ENCODE data around the gene SULF2.
A peak's percentile ranks its signal among the peaks of the same experiment; 100 is the strongest.
"Not testable (repeated sequence)": the region's sequence is repeated elsewhere in the genome, so short reads cannot be mapped to it uniquely, and the experiment has no call there.

The SULF2 gene

DNA sequence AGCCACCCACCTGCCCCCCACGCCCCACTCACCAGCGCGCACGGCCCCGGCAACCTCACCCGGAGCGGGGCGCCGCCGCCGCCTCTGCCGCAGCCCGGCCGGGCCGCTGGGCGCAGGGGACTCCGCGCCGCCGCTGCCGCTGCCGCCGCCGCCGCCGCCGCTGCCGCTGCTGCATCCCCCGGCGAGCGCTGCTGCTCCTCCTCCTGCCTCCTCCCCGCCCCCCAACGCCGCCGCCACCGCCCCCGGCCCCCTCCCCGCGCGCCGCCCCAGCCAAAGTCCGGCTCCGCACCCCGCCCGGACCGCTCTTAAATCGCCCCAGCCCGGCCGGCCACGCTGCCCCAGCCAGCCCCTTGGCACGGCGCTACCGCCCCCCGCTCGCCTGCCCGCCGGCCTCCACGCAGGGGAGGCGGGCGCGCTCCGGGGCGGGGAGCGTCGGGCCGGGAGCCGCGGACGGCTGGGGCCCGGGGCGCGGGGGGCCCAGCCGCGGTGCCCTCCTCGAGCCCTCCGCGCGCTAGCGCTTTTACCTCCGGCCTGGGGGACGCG, at the start of gene SULF2:
SULF2 (minus strand) TSS at position 171 of the 543 bp plus-strand sequence. CDS start 28,118 bp downstream, outside the sequence.
- DNase-seq: no peak

DNA sequence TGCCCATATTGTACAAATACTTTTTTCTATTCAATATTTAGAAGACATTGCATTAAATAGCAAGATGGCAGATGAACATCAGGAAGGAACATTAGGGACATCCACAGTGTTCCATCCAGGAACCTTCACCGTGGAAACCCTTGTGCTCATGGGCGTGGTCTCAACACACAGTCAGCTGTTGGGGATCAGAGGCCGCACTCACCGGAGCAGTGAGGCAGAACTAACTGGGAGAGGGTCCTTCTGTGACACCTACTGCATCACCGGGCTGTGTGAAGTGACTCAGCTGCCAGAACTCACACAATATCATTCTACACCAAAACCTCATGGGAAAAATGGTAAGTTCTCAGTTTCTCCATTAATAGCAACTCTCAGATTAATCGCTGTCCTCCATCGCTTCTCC, 46.4 kb upstream of the SULF2 start:
- DNase-seq: not testable (repeated sequence)

DNA sequence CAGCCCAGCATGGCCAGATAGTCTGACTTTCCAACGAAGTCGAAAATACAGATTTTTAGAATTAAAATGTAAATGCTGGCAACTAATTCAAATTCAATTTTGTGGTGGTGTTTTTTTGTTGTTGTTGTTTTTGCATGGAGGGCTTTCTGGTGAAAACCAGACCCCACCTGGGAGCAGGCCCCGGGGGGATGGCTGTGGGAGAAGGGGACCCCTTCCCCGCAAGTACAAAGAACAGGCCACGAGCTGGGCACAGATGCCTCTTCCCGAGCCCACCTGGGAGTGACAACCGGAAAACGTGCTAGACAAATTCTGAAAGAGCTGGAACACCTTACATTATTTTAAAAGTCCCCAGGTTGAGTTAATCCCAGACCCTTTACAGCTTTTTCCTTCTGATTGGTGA, 41.4 kb upstream of the SULF2 start:
- DNase-seq: not testable (repeated sequence)

DNA sequence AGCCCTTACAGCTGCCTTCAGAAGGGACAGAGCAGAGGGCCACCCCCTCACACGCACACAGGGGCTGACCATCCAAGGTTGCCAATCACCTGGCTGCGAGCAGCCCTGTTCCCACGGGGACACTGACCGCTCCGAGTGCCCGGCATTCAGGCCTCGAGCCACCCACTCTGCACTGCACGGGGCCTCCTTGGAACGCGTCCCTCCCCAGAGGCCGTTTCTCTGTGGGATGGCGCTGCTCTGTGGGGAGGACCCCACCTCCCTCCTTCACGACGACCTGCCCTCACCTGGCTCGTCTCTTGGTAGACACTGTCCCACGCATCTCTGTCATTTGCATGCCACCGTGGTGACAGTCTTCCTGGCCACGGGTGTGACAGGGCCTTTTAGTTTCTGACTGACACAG, 40.7 kb upstream of the SULF2 start:
- DNase-seq: not testable (repeated sequence)

DNA sequence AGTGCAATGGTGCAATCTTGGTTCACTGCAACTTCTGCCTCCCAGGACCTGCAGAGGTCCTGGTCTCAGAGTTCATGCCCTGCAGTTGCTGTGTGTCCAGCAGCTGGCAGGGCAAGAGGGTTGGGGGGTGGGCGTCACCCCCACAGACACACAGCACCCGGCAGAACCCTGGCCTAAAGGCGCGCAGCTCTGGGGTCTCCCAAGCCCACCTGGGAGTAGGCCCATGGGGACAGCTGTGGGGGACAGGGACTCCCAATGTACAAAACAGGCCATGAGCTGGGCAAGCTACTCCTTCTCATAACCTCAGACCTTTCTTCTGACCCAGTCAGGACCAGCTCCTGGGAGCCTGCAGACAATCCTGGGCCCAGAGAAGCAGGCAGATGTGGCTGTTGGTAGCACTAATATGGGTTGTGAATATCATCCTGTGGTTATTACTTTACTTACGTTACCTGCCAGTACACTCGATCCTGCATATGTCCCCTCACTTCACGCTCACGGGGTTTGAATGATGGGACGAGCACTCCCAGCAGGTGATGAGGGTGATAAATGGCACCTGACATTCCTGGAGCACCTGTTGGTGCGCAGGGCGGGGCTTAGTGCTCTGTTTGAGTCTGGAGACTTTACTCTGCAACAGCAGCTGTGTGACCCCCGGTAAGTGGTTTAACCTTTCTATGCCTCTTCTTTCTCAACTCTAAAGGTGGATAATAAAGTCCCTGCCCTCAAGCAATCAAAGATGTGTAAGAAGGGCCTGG, 39.9 kb upstream of the SULF2 start:
- no peak for DNase-seq

DNA sequence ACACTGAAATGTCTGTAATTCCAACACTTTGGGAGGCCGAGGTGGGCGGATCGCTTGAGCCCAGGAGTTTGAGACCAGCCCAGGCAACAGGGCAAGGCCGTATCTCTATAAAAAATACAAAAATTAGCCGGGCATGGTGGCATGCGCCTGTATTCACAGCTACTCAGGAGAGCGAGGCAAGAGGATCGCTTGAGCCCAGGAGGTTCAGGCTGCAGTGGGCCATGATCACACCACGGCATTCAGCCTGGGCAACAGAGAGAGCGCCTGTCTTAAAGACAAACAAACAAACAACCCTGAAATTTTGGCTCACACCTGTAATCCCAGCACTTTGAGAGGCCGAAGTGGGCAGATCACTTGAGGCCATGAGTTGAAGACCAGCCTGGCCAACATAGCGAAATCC, 38.7 kb upstream of the SULF2 start:
- DNase-seq: not testable (repeated sequence)

DNA sequence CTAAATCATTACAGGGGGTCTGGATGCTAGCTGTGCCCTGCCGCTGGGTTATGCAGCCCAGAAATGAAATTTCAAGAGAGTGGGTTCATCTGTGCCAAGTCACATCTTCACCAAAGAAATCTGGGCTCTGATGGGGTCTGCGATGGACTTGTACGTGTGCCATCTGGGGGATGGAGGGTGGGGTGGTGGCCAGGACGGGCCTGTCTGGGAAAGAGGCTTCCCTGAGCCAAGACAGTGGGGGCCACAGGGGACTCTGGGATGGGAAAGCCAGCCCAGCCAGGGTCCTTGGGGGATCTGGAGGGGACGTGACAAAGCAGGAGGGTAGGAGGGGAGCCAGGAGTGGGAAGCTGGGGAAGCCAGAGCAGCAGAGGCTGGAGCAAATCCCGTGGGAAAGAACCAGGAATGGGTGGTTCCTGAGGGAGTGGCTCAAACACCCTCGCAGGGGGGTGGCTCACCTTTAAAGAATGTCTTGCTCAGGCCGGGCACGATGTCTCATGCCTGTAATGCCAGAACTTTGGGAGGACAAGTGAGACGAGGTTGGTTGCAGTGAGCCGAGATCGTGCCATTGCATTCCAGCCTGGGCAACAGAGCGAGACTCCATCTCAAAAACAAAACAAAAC, 36.3 kb upstream of the SULF2 start:
- DNase-seq: no peak

DNA sequence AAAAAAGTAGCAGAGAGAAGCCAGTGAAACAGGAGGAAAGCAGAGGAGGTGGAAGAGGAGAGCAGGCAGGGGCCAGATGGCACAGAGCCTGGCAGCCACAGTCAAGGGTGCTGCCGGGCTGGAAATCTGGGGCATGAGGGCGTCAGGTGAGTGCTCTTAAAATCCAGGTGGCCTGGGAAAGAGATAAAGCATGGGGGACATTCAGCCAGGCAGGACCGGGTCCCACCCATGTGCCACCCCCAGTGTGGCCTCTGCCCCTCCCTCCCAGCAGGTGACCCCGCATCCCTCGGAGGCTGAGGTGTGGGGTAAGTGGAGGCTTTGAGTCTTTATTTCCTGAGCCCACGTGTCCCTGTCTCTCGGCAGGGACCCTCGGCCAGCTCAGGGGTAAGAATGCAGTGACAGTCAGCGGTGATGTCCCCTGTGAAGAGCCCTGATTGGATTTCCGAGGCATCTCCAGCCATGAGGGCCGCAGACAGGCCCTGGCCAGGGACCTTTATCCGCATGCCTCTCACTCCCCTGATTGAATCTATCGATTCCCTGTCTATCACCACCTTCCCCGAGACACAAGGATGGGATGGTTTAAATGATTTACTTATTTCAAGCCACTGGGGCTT, 33.8 kb upstream of the SULF2 start:
- DNase-seq: no peak

DNA sequence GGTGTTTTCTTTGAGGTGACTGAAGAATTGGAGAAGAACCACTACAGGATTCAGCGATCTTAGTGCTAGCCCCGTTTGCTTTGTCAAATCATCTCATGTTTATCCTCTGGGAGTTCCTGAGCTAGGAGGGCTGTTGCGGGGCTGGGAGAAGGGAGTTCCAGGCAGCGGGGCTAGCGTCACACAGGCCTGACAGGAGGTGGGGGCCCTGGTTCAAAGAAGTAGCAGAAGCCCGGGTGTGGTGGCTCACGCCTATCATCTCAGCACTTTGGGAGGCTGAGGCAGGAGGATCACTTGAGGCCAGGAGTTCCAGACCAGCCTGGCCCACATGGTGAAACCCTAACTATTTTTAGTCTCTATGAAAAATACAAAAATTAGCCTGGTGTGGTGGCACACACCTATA, 33.2 kb upstream of the SULF2 start:
- DNase-seq: no peak

DNA sequence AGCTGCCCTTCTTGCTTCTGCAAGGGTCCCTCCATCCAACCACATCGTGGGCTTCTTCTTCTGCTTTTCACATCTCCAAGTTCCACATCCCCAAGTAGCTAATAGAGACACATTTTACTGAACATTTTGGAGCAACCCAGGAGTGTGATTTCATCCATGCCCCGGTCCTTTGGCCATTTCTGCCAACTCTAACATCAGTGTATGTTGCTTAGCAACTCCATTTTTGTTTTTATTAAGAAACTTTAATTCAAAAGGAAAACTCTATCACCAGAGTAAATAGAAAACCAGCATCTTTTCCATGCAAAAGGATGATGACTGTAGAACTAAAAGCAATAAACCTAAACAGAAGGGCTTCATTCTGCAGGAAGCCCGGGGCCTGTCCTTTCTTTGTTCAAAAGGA, 32.7 kb upstream of the SULF2 start:
- DNase-seq: no peak

DNA sequence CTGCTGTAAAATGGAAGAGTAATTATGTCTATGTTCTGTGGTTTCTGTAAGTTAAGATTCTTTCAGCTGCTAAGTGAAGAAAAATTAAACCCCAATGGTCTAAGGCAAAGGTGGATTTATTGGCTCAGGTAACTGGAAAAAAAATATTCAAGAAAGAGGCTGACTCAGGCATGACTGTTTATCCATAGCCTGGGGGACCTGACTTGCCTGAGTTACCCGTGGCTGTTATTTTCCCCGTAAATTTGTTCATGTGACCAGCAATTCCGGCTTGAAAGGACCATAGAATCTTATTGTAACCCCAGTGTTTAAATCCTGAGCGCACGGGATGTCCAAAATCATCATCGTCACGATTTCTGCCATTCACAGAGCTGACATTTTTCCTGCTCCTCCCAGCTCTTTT, 32.3 kb upstream of the SULF2 start:
- DNase-seq: no peak

DNA sequence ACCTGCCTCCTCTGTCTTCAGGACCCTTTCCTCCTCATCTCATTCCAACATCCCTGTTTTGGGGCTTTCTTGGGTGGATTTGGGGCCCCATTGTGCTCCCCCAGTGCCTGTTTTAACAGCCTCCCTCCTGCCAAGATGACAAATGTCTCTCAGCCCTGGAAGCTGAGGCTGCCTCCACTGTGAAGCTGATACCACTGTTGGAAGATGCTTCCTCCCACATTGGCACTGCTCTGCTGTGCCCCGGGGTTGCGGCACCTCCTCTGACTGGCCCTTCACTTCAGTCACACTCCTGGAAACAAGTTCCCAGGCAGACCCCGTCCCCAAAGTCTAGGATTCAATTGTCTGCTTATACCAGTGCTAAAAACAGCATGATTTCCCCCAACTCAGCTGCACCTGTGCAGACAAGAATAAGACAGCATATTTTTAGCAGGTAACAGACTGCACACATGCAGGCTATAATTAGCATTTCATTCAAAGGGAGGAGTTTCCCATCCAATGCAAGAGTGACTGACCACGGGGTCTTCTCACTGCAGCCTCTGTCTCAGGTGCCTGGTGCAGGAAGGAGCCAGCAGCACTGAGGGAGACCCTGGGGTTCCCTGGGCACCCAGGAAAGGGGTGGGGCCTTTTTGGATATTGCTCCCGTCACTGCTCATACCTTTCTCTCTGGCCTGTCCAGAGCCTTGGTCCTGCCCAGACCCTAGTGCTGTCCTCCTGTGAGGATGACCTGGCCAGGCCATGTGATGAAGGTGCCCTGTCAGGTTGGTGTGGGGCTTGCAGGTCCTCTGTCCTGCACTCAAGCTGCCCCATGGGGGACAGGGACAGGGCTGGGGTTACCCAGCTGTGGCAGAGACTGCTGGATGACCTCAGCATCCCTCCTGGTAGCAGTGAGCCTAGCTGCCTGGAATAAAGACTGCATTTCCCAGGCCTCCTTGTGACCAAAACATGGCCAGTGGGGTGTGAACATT, 31.5 kb upstream of the SULF2 start:
- no peak for DNase-seq

DNA sequence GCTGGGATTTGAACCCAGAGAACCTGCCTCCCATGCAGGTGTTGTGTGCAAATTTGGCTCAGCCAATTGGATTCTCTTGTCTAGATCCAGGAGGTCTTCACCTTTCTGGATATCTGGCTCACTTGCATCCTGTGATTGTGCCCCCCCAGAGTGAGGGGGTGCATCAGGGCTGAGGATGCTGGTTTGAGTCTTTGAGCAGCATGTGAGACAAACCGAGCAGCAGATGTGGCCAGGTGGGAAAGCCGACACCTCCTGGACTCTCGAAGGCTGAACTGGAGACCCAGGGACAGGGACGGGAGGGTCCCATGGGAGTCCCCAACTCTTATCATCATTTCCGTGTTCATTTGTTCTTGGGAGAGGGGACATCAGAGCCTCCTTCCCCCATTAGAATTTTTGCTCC, 30.6 kb upstream of the SULF2 start:
- DNase-seq: no peak

DNA sequence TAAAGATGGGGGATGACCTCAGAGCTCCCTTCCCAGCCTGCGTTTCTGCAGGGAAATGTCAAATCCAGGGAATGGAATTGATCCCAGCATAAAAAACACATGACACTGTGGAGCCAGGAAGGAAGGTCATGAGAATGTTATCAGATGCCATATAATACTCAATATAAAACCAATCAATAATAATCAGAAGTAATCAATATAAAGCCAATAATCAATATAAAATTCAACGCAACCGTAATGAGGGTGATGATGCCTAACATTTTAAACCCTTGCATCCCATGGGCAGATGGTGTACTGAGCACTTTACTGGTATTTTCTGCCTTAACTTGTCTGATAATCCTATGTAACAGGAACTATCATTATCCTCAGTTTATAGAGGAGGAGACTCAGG, 30.1 kb upstream of the SULF2 start:
- DNase-seq: no peak

DNA sequence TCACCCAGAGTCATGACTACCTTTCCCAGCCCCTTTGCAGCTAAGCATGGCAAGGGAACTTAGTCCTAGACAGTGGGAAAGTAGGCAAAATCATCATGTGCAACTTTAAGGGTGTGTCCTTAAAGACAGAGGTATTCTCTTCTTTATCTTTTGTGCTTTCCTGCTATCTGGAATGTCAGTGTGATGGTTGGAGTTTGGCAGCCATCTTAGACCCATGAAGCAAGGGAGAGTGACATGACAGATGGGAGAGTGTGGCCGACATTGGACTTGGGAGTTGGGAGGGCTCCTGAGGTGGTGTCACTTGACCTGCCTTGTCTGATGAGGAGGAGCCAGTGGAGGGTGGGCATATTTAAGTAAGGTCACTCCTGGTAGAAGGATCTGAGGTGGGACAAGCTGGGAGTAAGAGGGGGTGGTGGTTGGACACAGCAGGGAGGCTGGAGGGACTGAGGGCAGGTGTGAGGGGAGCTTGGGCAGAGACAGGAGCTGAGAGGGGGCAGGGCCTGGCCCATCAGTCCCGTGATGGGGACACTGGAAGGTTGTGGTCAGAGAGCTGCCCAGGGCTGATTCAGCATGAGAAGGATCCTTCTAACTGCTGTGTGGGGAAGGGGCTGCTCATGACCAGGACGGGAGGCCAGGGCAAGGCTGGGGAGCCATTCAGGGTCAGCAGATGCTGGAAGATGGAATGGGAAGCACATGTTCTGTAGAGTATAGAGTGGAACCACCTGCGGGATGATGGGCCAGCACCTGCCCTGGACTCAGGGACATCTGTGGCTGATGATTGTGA, 29.5 kb upstream of the SULF2 start:
- no peak for DNase-seq

DNA sequence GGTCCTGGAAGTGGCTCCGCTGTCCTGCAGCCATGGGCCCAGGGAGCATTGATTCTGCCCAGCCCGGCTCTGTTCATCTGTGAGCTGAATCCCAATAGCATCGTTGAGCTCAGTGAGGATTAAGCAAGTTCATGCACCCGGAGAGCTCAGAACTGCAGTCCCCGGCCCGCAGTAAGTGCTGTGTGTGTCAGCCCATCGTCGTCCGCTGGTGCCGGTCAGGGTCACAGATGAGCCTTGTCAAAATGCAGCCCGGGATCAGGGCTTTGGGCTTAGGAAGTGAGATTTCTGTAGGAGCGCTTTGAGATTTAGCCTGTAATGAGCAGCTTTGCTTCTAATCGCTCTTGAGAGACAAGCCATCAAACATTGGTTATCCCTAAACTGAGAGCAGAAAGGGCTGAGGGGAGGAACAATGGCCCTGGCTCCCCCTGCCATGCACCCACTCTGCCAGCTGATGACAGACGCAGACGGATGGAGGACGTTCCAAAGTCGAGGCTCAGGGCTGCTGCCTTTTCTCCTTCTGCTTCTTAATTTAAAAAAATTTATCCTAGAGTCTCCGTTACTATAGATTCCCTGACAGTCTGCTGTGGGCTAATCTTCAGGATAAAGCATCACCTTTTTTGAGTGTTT, 25.6 kb upstream of the SULF2 start:
- no peak for DNase-seq

DNA sequence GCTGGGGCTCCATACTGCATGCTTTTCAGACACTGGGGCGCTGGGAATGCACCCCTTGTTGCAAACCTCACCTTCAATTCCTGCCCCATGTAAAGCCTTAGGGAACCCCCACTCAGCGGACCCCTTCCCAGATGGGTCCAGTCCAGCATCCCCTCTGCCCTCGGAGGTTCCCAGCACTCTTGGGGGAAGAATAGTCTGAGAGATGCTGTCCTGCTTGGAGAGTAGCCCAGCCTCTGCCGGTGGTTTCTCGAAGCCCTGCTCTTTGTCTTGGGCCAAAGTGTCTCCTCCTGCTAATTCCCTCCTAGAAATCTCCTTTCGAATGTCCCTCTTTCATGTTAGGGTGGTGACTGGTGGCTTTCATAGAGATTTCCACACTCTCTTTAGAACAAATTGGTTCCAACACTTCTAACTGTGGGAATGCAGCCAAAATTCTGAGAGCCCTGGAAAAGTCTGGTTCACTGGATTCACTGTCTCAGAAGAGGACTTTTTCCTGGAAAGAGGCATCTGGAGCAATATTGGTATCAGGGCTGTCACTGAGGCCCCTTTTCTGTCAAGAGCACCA, 24.9 kb upstream of the SULF2 start:
- DNase-seq: peak in 1 of 2 experiments; percentile 16

DNA sequence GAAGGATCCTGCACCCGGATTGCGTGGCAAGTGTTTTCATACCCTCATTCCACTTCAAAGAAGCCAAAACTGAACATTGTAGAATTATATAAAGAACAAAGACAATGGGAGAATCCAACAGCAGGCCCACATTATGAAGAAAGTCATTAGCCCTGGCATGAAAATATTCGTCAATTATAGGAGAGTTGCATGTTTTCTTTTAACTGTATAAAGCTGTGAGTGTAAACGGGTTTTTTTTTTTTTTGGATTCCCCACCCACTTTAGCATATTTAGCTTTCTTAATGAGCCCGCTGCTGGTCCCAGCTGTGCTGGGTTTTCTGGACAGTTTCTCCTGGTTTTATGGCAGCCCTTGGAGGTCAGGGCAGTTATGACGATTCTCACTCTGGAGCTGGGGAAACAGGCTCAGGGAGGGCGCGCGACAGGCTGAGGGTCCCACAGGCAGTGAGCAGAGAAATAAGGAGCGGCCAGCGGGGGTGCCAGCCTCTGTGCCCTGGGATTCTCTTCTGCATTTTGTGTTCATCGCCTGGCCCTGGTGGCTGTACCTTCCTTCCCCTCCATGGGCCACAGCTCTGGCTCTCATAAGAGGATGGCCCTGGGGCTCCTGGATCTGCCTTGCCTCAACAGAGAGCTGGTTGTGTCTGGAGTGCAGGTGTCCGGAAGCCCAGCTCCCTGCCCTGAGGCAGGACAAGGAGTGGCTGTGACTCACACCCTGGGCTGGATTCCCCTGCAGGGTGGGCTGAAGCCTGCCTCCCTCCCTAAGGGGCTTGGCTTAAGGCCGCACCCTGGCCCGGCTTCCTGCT, 24.1 kb upstream of the SULF2 start:
- no peak for DNase-seq

DNA sequence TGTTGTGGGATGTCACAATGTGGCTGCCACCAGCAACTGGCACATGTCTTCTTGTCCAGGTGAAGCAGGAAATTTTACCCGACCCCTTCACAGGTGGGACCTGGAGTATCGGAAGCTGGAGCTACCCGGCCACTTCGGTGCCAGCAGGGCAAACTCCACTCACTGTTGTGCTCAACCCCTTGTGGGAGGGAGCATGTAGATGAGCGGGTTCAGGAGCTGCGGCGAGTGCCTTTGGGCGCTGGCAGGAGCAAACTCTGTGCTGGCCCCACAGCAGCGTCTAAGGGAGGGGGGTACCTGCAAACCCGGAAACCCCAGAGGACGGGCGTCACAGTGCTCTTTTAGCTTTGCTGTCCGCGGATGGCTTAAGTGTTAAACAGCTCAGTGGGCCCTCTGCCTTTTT, 20.7 kb upstream of the SULF2 start:
- no peak for DNase-seq

DNA sequence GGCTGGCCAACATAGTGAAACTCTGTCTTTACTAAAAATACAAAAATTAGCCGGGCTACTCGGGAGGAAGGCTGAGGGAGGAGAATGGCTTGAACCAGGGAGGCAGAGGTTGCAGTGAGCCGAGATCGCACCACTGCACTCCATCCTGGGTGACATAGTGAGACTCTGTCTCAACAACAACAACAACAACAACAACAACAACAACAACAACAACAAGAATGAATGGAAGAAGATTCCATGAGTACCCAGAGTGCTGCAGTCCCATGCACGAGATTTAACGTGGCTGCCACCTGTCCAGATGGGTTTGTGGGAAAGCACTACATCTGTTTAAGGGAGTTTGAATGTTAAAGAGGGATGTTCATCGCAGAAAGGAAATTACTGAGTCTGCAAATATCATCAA, 19.7 kb upstream of the SULF2 start:
- not testable (repeated sequence) for DNase-seq

All from NCI-H446 (cell line).